ENCODE results near the gene ATL3.

DNA sequence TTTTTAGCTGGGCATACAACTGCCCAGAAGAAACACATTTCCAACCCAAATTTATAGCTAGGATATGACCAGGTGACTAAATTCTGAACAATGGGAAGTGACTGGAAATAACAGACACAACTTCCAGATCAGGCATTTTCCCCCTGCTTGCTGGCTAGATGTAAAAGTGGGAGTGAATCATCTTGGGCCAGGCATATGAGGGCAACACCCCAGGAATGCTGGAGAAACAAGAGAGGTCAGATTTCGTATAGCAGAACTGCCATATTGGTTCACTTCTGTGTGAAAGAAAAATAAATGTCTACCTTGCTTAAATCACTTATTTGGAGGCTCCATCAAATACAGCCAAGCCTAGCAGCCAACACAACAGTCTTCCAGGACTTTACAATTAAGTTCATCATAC, 7.4 kb downstream of the ATL3 start:
- TF ChIP-seq POLR2A (IDR thresholded peaks at IDR 0.05; ENCODE audit: low read length) (no peak), GATA1 (IDR thresholded peaks at IDR 0.05; ENCODE audit: low read depth, low read length) (no peak)

Measured in erythroblast (primary cell).